ENCODE measurements around the gene C9orf72.
A peak's percentile ranks its signal among the peaks of the same experiment; 100 is the strongest.
"Not testable (repeated sequence)": the region's sequence is repeated elsewhere in the genome, so short reads cannot be mapped to it uniquely, and the experiment has no call there.

Gene C9orf72, protein sequence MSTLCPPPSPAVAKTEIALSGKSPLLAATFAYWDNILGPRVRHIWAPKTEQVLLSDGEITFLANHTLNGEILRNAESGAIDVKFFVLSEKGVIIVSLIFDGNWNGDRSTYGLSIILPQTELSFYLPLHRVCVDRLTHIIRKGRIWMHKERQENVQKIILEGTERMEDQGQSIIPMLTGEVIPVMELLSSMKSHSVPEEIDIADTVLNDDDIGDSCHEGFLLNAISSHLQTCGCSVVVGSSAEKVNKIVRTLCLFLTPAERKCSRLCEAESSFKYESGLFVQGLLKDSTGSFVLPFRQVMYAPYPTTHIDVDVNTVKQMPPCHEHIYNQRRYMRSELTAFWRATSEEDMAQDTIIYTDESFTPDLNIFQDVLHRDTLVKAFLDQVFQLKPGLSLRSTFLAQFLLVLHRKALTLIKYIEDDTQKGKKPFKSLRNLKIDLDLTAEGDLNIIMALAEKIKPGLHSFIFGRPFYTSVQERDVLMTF

DNA sequence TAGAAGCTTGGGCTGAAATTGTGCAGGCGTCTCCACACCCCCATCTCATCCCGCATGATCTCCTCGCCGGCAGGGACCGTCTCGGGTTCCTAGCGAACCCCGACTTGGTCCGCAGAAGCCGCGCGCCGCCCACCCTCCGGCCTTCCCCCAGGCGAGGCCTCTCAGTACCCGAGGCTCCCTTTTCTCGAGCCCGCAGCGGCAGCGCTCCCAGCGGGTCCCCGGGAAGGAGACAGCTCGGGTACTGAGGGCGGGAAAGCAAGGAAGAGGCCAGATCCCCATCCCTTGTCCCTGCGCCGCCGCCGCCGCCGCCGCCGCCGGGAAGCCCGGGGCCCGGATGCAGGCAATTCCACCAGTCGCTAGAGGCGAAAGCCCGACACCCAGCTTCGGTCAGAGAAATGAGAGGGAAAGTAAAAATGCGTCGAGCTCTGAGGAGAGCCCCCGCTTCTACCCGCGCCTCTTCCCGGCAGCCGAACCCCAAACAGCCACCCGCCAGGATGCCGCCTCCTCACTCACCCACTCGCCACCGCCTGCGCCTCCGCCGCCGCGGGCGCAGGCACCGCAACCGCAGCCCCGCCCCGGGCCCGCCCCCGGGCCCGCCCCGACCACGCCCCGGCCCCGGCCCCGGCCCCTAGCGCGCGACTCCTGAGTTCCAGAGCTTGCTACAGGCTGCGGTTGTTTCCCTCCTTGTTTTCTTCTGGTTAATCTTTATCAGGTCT lies at the start of gene C9orf72:
Gene C9orf72 (minus strand): TSS at position 564 of the 716 bp plus-strand sequence. CDS start 6,361 bp downstream, outside the sequence.
- DNase-seq (ENCODE audit: low read depth in 2 of 2) = peak; percentile 85 to 88

DNA sequence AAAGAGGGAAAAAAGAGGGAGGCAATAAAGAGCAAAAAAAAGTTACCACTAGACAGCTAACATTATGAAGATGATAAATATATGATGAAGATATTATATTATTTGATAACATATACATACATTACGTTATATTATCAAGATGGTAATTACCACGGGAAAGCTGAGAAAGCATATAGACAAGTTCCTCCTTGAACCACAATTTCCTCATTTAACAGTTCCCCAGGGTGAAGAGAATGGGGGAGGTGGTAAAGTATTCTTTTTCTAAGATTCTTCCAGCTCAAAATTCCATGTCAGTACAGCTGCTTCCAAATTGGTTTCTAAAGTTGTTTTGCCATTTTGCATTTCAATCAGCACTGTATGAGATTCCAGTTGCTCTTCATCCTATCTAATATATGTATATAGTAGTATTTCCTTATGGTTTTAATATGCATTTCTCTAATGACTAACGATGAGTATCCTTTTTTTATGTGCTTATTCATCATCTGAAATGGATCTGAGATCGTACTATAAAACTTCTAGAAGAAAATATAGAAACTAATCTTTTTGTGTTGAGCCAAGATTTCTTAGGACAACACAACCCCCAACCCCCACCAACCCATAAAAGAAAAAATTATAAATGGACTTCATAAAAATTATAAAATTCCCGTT lies 49.5 kb upstream of the C9orf72 start:
- DNase-seq (ENCODE audit: low read depth in 2 of 2) = no peak

DNA sequence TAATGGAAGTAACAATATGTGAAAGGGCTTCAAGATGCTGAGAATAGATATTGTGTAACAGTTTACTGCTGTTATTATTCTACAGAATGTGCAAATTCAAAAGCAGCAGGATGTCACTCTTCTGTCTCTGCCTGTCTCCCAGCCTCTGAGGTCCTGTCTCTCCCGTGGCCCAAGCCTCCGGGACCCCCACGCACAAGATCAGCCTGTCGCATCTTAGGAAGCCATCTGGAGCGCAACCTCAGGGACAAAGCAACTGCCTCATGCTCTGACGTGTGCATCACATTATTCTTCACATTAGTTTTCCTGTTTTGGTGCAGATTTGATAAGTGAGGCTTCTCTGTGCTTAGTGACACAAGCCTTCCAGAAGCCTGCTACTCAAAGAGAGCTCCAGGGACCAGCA lies 46.5 kb upstream of the C9orf72 start:
- DNase-seq (ENCODE audit: low read depth in 2 of 2) = no peak

DNA sequence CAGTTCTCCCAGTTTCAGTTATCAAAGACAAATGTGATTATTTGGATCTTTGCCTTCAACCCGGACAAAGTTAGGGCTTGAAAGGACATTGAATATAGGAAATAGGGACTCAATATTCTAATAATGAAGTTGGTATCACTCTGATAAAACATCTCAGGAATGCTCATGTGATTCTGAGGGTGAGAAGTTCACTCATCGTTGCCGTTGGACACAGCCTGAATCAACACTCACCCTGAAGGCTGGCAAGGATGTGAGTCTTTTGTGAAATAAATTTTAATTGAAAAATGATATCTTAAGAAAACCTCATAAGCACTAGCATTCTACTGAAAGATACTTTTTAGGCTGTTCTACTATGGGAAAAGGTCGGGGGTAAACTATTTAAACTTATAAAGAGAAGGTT lies 44.8 kb upstream of the C9orf72 start:
- no peak for DNase-seq (ENCODE audit: low read depth in 2 of 2)

DNA sequence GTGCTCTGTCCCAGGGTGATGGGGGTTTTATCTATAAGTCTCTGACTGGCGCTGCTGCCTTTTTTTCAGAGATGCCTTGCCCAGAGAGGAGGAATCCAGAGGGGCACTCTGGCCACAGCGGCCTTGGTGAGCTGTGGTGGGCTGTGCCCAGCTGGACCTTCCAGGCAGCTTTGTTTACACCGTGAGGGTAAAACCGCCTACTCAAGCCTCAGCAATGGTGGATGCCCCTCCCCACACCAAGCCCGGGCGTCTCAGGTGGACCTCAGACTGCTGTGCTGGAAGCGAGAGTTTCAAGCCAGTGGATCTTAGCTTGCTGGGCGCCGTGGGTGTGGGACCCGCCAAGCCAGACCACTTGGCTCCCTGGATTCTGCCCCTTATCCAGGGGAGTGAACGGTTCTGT lies 41.3 kb upstream of the C9orf72 start:
- no peak for DNase-seq (ENCODE audit: low read depth in 2 of 2)

DNA sequence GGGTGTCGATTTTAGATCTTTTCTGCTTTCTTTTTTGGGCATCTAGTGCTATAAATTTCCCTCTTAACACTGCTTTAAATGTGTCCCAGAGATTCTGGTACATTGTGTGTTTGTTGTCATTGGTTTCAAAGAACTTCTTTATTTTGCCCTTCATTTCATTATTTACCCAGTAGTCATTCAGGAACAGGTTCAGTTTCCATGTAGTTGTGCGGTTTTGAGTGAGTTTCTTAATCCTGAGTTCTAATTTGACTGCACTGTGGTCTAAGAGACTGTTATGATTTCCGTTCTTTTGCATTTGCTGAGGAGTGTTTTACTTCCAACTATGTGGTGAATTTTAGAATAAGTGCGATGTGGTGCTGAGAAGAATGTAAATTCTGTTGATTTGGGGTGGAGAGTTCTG lies 38.8 kb upstream of the C9orf72 start:
- not testable (repeated sequence) for DNase-seq (ENCODE audit: low read depth in 2 of 2)

DNA sequence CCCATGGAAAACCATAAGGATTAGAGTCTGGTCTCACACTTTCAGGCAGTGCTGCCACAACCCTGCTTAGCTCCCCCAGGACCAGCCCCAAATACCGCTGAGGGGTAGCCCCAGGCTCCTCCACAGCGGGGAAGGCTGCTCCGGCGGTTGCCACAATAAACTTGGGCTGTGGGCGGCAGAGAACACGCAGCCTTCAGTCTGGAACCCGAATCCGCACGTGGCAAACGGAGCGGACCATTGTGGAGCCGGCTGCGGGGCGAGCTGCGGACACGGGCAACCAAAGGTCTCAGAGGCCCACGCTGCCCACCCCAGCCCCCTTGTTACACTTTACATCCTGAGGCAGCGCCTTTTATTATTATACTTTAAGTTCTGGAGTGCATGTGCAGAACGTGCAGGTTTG lies 37.3 kb upstream of the C9orf72 start:
- no peak for DNase-seq (ENCODE audit: low read depth in 2 of 2)

DNA sequence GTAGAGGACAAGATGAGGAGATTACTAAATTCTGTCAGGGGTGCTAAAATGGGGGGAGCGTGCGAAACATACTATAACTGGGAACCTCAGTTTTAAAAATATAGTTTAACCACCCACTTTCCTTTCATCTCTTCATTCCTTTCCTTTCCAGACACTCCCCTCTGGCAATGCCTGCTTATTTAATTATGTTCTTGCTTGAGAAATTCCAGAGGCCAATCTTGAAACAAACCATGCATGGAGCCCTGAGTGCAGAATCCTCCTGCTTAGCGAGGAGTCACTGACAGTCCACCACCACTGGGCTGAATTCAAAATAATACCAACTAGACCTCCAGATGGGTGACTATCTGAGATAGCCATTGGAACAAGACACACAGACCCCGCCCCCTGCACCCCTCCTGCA lies 29.7 kb upstream of the C9orf72 start:
- DNase-seq (ENCODE audit: low read depth in 2 of 2) = no peak

DNA sequence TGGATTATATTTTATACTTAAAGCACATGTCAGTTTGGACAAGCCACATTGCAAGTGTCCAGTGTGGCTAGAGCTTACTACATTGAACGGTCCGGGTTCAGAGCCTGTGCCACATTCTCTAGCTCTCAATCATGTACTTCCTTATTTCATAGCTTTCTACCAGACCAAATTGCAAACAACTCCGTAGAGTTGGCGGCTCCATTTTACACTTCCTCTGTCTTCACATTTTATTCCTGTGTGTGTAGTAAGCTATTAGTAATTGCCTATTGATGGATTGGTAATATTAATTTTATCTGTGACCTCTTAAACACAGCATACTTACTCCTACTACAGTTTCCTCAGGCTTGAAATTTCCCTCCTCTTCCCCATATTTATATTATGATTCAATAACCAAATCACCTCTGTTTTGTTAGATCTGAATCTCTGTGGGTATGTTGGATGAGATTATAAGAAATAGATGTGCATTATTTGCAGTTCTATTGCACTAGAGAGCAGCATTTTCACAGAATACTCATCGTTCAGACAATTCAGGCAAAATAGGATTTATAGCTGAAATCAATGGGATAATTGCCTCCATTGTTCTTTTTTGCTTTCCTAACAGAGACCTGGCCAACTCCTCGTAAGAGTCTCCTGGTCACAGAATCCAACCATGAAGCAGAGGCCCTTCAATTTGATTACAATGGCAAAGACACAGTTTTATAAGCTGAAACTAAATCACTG lies 29.0 kb upstream of the C9orf72 start:
- no peak for DNase-seq (ENCODE audit: low read depth in 2 of 2)

DNA sequence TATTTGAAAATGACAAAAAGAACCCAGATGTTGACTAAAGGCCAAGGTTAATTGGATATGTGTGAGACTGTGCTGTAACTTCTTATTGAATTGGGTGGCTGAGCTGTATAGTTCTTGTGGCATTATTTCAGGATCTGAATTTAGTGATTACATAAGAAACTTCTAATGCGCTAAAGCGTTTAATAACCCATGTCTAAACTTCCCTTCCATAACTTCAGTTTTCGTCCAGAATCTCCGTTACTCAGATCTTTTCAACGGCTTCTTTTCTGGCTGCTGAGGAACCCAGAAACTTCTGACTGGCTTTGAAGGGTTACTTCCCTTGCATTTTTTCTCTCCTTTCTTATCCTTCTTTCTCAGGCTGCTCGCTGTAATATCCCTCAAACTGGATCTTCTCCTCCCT lies 28.1 kb upstream of the C9orf72 start:
- DNase-seq (ENCODE audit: low read depth in 2 of 2) = no peak

DNA sequence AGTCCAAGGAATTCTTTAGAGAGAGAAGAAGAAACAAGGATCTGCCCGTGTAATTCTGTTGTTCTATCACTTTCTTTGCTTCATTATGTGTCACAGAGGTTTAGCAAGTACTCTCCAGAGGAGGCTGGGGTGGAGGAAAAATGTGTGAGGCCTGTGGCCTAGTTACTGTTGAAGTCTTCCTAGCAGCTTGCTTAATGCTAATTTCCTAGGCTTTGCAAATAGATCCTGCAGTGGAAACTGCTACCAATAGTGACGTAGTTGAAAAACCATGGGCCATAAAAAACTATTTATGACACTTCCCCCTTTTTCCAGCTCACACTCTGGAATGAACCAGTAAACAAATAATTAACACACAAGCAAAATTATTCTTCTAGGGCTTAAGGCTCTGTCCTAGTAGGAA lies 27.0 kb upstream of the C9orf72 start:
- no peak for DNase-seq (ENCODE audit: low read depth in 2 of 2)

DNA sequence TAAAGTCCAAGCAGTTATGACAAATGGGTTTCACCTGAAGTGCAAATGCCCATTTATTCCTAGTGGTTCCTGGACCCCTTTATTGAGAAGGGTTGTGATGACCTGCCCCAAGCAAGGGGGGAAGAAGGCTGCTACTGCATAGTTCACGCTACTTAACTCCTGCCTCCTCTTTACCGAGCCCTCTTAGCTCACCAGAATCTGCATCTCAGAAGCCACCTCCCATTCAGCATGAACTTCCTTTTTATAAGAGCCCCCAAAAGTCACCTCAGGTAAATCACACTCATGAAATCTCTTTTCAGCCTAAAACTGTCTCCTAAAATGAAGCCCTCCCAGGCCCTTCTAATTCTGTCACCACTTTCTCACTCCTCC lies 26.6 kb upstream of the C9orf72 start:
- DNase-seq (ENCODE audit: low read depth in 2 of 2) = no peak

DNA sequence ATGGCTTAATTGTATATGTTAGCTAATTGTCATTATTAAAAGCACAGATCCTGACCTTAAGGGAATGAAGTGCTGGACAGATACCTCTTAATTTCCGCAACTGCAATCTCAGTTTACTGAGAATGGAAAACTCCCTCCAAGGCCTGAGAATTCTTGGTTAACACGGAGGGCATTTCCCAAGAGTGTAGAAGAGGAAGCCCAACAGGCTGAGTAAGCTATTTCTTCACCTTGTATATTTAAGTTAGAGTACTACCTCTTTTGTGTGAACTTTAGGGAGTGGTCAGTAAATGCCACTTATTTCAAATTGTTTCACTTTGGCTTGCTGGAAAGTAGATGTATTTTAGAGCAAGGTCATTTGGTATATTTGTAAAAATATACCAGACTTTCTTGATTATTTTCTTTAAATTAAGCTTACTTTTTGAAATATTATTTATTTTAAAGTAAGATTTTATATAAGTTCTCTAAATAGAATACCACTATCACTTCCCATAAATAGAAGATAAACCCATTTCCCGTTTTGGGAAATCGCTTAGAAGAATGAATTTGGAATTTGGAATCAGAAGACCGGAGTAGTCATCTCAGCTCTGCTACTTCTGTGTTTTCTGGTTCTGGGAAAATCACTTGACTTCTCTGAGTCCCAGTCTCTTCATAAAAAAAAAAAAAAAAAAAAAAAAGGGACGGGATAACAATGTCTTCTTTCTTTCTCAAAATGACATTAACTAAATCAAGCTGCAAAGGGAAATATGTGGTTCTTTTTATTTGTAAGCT lies 26.0 kb upstream of the C9orf72 start:
- no peak for DNase-seq (ENCODE audit: low read depth in 2 of 2)

DNA sequence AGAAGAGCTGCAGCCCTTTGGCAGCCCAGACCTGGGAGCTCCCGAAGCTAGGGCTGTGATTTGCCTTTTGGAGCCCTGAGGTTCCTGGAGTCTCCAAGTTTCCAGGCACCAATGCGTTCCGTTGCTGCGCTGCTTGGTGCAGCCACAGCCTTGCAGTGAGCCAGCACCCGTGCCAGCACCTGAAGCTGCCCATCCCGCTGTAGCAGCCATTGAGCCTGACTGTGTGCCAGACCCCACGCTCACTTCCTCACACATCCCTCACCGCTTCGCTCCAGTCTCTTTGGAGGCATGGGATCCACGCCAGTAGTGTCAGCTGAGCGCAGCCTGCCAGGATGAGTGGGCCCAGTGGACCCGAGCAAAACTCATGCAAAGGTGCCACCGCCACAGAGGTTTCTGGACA lies 22.5 kb upstream of the C9orf72 start:
- DNase-seq (ENCODE audit: low read depth in 2 of 2) = no peak

DNA sequence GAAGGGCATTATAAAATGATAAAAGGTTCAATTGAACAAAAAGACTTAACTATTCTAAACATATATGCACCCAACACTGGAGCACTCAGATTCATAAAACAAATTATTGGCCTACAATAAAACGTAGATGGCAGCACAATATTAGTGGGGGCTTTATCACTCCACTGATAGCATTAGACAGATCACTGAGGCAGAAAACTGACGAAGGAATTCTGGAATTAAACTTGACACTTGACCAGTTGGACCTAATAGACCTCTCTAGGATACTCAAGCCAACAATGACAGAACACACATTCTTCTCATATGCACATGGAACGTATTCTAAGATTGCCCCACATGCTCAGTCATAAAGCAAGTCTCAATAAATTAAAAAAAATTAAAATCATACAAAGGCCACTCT lies 18.4 kb upstream of the C9orf72 start:
- DNase-seq (ENCODE audit: low read depth in 2 of 2) = no peak

DNA sequence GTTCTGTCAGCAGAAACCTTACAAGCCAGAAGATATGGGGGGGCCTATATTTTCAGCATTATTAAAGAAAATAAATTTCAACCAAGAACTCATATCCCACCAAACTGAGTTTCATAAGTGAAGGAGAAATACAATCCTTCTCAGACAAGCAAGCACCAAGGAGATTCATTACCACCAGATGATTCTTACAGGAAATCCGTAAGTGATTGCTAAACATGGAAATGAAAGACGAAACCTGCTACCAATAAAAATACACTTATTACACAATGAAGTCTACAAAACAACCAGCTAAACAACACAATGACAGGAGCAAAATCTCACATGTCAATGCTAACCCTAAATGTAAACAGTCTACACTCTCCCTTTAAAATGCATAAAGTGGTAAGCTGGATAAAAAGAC lies 17.8 kb upstream of the C9orf72 start:
- DNase-seq (ENCODE audit: low read depth in 2 of 2) = no peak

DNA sequence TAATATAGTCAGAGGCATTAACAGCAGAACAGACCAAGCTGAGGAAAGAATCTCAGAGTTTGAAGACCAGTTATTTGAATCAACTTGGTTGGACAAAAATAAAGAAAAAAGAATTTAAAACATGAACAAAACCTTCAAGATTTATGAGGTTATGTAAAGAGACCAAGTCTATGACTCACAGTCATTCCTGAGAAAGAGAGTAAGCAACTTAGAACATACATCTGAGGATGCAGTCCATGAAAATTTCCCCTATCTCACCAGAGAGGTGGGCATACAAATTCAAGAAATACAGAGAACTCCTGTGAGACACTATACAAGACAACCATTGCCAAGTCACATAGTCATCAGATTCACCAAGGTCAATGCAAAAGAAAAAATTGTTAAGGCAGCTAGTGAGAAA lies 17.4 kb upstream of the C9orf72 start:
- DNase-seq (ENCODE audit: low read depth in 2 of 2) = no peak

DNA sequence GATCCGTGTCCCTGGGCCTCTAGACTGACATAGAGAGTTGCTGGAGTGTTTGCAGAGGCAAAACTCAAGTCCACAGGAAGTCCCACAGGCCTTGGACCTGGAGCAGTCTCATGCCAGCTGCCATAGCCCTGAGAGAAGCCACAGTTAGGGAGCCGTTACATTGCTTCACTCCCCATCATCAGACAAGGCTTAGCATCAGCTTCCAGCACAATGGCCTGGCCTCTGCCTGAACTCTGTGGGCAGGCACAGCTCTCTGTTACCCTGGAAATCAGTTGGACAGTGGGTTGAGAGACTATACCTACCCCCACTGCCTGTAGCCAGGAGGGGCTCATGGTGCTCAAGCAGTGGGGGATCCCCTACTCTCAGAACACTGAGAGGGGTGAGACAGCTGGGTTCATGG lies 16.2 kb upstream of the C9orf72 start:
- no peak for DNase-seq (ENCODE audit: low read depth in 2 of 2)

DNA sequence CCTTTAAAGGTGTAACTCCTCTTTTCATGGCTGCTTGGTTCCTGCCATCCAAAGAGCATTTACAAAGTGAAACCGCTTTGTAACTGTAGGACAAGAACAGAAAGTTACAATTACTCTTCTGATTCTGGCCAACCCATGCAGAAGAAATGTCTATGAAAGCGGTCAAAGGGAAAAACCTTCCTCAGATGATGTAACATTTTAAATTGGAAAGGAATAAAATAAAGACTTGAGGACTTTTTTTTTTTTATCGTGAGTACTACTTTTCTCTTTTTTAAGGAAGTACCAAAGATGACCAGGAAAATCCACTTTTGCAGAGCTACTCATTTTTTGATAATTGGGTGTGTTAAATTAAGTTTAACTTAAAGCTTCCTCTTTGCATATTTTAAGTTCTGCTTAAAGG lies 13.0 kb upstream of the C9orf72 start:
- DNase-seq (ENCODE audit: low read depth in 2 of 2) = no peak

DNA sequence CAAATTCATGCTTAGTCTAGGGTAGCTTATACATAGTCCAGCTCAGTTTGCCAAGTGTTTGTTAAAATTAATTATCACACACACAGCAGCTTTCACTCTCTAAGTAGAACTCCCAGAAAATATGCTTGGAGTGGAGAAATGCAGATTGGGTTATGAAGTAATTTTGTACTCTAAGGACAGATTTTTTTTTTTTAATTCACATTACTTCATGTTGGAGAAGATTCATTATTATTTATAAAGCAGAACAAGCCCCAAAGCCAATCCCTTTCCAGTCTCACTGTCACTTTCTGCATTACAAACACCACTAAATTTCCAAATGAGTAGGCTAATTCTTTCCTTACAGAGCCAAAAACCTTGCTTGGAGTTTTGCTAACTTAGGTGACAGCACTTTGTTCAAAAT lies 11.7 kb upstream of the C9orf72 start:
- no peak for DNase-seq (ENCODE audit: low read depth in 2 of 2)

DNA sequence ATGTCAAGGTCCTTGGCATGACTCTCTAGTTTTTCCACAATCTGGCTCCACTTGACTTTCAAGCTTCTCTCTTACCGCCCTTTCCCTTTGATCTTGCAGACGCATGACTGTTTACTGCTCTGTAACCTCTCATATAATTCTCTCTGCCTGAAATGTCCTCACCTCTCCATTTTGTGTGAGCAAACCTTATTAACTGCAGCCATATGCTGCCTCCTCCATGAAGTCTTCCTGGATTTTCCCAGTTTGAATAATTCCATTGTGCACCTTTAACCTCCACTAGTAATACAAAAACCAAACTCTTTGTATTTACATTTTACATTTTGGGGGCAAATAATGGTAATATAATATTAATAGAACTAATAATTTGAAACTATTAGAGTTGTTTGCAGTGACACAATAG lies 9.5 kb upstream of the C9orf72 start:
- no peak for DNase-seq (ENCODE audit: low read depth in 2 of 2)

Data from stimulated activated CD4-positive, alpha-beta T cell treated with anti-CD3 and anti-CD28 coated beads, Interleukin-1b, Interleukin-23, amount 100 ng/mL, for 4 hours (primary cell).